ENCODE results near the gene TNIK.
"Not testable (repeated sequence)": the region's sequence is repeated elsewhere in the genome, so short reads cannot be mapped to it uniquely, and the experiment has no call there.

DNA sequence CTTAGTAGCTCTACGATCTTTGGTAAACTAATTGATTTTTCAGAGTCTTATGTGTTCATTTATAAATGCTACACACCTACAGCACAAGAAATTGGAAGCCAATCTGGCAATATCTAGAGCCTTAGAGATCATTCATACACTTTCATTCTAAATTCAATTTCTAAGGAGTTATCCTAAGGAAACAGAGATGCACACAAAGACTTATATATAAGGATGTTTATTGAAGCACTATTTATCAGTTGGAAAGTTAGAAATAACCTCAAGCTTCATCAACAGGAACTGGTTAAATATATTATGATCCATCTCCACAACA lies 12.7 kb downstream of the TNIK start:
- TF ChIP-seq, protein P1, sequence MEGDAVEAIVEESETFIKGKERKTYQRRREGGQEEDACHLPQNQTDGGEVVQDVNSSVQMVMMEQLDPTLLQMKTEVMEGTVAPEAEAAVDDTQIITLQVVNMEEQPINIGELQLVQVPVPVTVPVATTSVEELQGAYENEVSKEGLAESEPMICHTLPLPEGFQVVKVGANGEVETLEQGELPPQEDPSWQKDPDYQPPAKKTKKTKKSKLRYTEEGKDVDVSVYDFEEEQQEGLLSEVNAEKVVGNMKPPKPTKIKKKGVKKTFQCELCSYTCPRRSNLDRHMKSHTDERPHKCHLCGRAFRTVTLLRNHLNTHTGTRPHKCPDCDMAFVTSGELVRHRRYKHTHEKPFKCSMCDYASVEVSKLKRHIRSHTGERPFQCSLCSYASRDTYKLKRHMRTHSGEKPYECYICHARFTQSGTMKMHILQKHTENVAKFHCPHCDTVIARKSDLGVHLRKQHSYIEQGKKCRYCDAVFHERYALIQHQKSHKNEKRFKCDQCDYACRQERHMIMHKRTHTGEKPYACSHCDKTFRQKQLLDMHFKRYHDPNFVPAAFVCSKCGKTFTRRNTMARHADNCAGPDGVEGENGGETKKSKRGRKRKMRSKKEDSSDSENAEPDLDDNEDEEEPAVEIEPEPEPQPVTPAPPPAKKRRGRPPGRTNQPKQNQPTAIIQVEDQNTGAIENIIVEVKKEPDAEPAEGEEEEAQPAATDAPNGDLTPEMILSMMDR (IDR thresholded peaks at IDR 0.05), result not testable (repeated sequence)
- TF ChIP-seq POLR2A (IDR thresholded peaks at IDR 0.05), result not testable (repeated sequence)

All from uterus (tissue), 2 donors.